Prostate gland (tissue), 2 donors: ENCODE data around the gene ARHGAP24. TPM values are rescaled to one million over a fixed set of nuclear protein-coding genes. Genes with fewer than 3 reads are reported as not detected.
"Not testable (repeated sequence)": the region's sequence is repeated elsewhere in the genome, so short reads cannot be mapped to it uniquely, and the experiment has no call there.

ENCODE experiments used
- DNase-seq: peaks from one replicate; pipeline ENCODE4 v3.0.0-alpha.2; 2019; ENCODE audit warnings: low spot score
- H3K27ac ChIP-seq, 2 donors: fragments of 200-600 bp; sonication (generic); 2 replicates each; pipeline ENCODE4 v1.5.1; 2017 to 2019
- H3K27me3 ChIP-seq: fragments of 200-600 bp; sonication (generic); replicated peaks from 2 replicates; pipeline ENCODE4 v1.5.1; 2019; ENCODE audit not compliant: insufficient read depth
- H3K36me3 ChIP-seq, 2 donors: fragments of 200-600 bp; sonication (generic); 1 replicate in 1 of 2; 2 replicates in 1 of 2; pipeline versions ENCODE4 v1.5.1 to v1.8.1; 2017 to 2019
- H3K4me1 ChIP-seq: fragments of 200-600 bp; sonication (generic); replicated peaks from 2 replicates; pipeline ENCODE4 v1.5.1; 2019
- H3K4me3 ChIP-seq, 2 donors: fragments of 200-600 bp; sonication (generic); 2 replicates each; pipeline ENCODE4 v1.5.1; 2017 to 2019
- H3K9me3 ChIP-seq: fragments of 200-600 bp; sonication (generic); 2 replicates; pipeline ENCODE4 v1.5.1; 2017
- POLR2A ChIP-seq: fragments of 450-650 bp; IDR thresholded peaks from one replicate; pipeline ENCODE4 v1.6.1; 2016; ENCODE audit warnings: antibody characterized with exemption, mild to moderate bottlenecking
- POLR2AphosphoS5 ChIP-seq: sonication (generic); formaldehyde crosslinking; IDR thresholded peaks from one replicate; pipeline ENCODE4 v1.6.1; 2017; ENCODE audit warnings: antibody characterized with exemption
- WGBS: methylation state at CpG from one replicate; pipeline ENCODE4 v1.1.5; 2018; 5-methylcytosine and 5-hydroxymethylcytosine counted together
- intact Hi-C: fragments of 100-400 bp; cut with DNase I; formaldehyde crosslinking; loops from one replicate; pipeline ENCODE4 v1.14.2; 2022
- total RNA-seq, 2 donors: library from RNA; depleted of rRNA; stranded (reverse); fragments of >200 nt; gene quantifications; one replicate each; pipeline ENCODE4 v1.1.0, GENCODE V29; 2016
- TF ChIP-seq, protein P1 (sequence below), 4 experiments: fragments of 200-600 bp in 2 of 4; fragments of 450-650 bp in 2 of 4; sonication (generic) in 2 of 4; IDR thresholded peaks; 1 replicate in 3 of 4; 2 replicates in 1 of 4; pipeline ENCODE4 v1.5.1; 2016 to 2019; ENCODE audit warnings: antibody characterized with exemption in 4 of 4, mild to moderate bottlenecking in 2 of 4, moderate library complexity in 2 of 4

ARHGAP24 gene
- total RNA-seq, 2 donors from 2014 or later: 6.7 to 7.4 TPM

GRCh38 chr4:86019906-86020305, 545.0 kb downstream of the ARHGAP24 start:
- H3K27ac ChIP-seq: no peak overlapping the region
- no peak for DNase-seq
- no peaks in the 10 kb centered on the region for H3K27me3 ChIP-seq
- no peaks in the 10 kb centered on the region for H3K4me1 ChIP-seq
- no peaks in the 10 kb centered on the region for H3K36me3 ChIP-seq
- no peaks in the 10 kb centered on the region for H3K9me3 ChIP-seq
- TF ChIP-seq POLR2A: no peak
- TF ChIP-seq, protein P1, sequence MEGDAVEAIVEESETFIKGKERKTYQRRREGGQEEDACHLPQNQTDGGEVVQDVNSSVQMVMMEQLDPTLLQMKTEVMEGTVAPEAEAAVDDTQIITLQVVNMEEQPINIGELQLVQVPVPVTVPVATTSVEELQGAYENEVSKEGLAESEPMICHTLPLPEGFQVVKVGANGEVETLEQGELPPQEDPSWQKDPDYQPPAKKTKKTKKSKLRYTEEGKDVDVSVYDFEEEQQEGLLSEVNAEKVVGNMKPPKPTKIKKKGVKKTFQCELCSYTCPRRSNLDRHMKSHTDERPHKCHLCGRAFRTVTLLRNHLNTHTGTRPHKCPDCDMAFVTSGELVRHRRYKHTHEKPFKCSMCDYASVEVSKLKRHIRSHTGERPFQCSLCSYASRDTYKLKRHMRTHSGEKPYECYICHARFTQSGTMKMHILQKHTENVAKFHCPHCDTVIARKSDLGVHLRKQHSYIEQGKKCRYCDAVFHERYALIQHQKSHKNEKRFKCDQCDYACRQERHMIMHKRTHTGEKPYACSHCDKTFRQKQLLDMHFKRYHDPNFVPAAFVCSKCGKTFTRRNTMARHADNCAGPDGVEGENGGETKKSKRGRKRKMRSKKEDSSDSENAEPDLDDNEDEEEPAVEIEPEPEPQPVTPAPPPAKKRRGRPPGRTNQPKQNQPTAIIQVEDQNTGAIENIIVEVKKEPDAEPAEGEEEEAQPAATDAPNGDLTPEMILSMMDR (IDR thresholded peaks at IDR 0.05): no peak
- TF ChIP-seq POLR2AphosphoS5: no peak
- intact Hi-C loops: no loop called here
- no peak overlapping the region for H3K4me3 ChIP-seq

DNA sequence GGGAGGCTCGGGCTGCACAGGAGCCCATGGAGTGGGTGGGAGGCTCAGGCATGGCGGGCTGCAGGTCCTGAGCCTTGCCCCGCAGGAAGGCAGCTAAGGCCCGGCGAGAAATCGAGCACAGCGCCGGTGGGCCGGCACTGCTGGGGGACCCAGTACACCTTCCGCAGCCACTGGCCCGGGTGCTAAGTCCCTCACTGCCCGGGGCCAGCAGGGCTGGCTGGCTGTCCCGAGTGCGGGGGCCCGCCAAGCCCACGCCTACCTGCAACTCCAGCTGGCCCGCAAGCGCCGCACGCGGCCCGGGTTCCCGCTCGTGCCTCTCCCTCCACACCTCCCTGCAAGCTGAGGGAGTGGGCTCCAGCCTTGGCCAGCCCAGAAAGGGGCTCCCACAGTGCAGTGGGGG, 546.7 kb downstream of the ARHGAP24 start:
- H3K36me3 ChIP-seq, H3K9me3 ChIP-seq, DNase-seq, H3K4me3 ChIP-seq, H3K27ac ChIP-seq, H3K27me3 ChIP-seq, intact Hi-C loops, H3K4me1 ChIP-seq: not testable (repeated sequence)
- WGBS: 96% methylated on average over 21 of the region's 24 CpGs

DNA sequence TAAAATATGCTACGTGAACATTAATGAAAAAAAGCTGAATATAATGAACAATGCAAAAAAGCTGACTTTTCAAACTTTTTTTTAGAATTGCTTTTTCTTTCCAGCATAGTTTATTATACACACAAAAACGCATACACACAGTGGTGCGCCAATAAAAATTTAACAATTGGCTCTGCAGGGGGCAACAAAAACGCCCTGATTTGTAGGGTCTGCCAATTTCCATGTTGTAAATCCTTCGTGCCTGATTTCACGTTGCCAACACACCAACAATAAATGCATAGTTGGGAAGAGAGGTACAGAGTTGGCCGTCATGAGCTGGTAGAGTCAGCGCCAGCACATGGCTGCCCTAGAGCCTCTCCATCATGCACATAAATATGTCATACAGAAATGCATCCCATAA, 551.8 kb downstream of the ARHGAP24 start:
- intact Hi-C loops: no loop called here
- Histone ChIP-seq H3K36me3 (no peaks in the 10 kb centered on the region), H3K27ac (no peak overlapping the region), H3K9me3 (no peaks in the 10 kb centered on the region), H3K4me1 (no peaks in the 10 kb centered on the region), H3K4me3 (no peak overlapping the region), H3K27me3 (no peaks in the 10 kb centered on the region)
- 34% methylated on average over 8 of the region's 8 CpGs for WGBS
- DNase-seq: no peak
- TF ChIP-seq POLR2AphosphoS5 (no peak), POLR2A (no peak)
- TF ChIP-seq, protein P1 (IDR thresholded peaks at IDR 0.05): no peak

DNA sequence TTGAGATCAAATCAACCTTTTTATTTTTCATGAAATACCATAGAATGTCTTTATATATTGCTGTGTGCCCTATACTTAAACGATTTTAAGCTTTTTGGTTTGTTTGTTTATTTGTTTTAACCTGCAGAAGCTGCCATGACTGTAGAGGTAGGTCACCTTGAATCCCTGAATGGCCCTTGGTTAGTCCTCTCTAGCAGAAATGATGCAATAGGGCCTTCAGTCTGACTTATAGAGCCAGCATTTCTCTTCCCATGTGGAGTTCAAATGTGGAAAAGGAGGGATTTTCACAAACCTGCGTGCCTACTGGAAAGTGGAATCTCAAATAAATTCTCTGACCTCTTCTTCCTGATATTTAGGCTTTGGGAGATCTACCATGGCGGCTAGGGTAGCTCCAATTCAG, 557.0 kb downstream of the ARHGAP24 start:
- H3K9me3 ChIP-seq: no peaks in the 10 kb centered on the region
- intact Hi-C loops: no loop called here
- WGBS: 91% methylated on average over 3 of the region's 3 CpGs
- no peak overlapping the region for H3K4me3 ChIP-seq
- H3K27me3 ChIP-seq: no peaks in the 10 kb centered on the region
- DNase-seq: no peak
- TF ChIP-seq POLR2AphosphoS5 (no peak), POLR2A (no peak)
- TF ChIP-seq, protein P1 (IDR thresholded peaks at IDR 0.05): no peak
- peak overlapping the region in 1 of 2 donors; percentile 76 for H3K27ac ChIP-seq
- H3K36me3 ChIP-seq: no peaks in the 10 kb centered on the region
- peaks cover 5% of the 10 kb centered on the region for H3K4me1 ChIP-seq

GRCh38 chr4:86032476-86033022, 557.6 kb downstream of the ARHGAP24 start:
- TF ChIP-seq, protein P1 (IDR thresholded peaks at IDR 0.05): no peak
- no peak for TF ChIP-seq POLR2A
- peak; percentile 37 for TF ChIP-seq POLR2AphosphoS5
- H3K27me3 ChIP-seq: no peaks in the 10 kb centered on the region
- no peaks in the 10 kb centered on the region for H3K36me3 ChIP-seq
- intact Hi-C loops: no loop called here
- H3K27ac ChIP-seq: peak overlapping the region; percentile 37 to 76
- peak; percentile 51 for DNase-seq
- H3K4me1 ChIP-seq: peaks cover 5% of the 10 kb centered on the region
- H3K9me3 ChIP-seq: no peaks in the 10 kb centered on the region
- WGBS: 3% methylated on average over 4 of the region's 4 CpGs
- no peak overlapping the region for H3K4me3 ChIP-seq
